ENCODE measurements around the gene GMPR2.

GMPR2 gene

GRCh38 chr14:24270537-24271133 is 37.9 kb downstream of the GMPR2 start:
- no peak for DNase-seq

DNA sequence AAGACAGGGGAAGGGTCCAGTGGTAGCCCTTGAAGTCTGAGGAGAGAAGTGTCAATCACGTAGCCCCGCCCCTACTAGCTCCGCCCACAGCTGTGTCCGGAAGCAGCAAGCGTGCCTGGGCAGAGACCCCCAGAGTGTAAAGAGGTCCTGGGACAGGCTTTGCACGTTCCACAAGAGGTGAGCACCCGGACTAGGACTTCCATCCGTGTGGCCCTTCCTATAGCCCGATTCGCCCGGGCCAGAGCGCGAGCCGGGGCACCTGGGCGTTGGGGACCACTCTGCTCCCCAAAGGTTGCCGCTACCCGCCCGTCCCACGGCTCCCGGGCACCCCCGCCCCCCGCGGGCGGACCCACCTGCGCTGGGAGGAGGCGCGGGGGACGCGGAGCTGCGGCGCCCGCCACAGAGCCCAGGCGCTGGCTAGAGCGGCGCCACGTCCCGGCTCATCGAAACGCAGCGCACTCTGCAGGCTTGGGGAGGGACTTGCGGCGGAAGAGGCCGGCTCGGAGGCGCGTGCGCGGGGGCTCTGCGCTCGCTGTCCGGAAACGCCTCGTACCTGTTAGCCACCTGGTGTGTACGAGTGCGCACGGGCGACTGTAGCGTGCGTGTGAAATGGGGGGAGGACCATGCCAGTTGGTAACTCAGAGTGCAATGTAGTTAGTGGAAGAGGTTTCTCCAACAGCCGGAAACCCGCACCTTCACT is 38.6 kb downstream of the GMPR2 start, which contains the start of gene RABGGTA:
Gene RABGGTA (minus strand): TSS at position 464 of the 700 bp plus-strand sequence. CDS start 482 bp downstream, outside the sequence.
- DNase-seq = peak; percentile 90

GRCh38 chr14:24271834-24272263 is 39.1 kb downstream of the GMPR2 start:
- DNase-seq = no peak

- no peak for DNase-seq
Observed at GRCh38 chr14:24272467-24272866, 39.7 kb downstream of the GMPR2 start.

GRCh38 chr14:24273422-24273998 is 40.8 kb downstream of the GMPR2 start:
- DNase-seq = no peak

GRCh38 chr14:24274101-24274543 is 41.4 kb downstream of the GMPR2 start:
- no peak for DNase-seq

- no peak for DNase-seq
Observed at GRCh38 chr14:24277071-24277470, 44.3 kb downstream of the GMPR2 start.

- DNase-seq = no peak
Observed at GRCh38 chr14:24277606-24278321, 45.0 kb downstream of the GMPR2 start.

DNA sequence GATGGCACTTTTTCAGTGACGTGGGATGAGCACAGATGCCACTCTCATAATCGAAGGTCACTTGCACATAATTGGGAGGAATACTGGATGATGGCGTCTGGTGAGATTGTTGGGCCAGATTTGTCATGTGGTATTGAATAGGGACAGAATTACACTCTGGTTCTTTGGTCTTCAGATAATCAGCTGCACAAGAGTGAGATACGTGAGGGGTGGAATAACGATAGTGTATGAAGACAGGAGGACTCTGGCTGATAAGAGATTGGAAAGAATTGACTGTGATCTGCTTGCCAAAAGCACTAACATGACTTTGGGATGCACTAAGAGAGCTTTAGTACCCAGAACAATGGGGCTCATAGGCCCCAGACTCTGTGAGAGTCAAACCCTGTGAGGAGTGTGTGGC is 45.7 kb downstream of the GMPR2 start:
- DNase-seq = no peak

DNA sequence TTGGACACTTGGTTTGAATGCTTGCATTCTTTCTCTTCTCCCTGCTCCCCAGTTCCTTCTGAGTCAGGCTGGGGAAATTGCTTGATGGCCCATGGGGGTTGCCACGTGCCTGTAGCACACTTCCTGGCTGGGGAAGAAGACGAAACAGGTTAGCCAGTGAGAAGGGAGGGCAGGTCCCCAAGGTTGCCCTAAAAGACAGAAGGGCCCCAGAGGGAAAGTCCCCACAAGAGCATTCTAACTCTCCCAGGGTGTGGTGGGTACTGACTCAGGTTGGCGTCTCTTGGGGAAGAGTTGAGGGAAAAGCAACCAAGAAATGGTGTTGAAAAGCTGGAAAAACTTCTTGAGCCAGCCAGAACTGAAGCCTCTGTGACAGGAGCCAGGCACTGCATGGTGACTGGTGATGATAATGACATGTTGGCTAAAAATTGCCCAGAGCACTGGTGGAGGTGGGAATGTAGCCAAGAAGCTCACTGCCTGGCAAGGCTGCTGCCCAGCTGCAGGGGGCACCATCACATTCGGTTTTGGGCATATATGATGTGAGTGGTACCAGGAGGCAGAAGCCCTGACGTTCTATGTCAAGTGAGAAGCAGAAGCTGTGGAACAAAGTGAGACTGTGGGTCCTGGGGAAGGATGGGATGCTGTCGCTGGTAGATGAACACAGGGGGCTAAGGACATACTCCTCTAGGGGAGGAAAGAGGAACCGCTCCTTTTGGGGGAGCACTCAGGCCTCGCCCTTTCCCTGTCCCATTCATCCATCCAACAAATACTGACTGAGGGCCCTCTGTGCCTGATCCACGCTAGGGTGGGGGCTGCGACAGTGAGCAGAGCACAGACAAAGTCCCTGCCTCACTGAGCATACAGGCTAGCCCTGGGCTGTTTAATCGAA is 46.8 kb downstream of the GMPR2 start:
- no peak for DNase-seq

GRCh38 chr14:24280797-24281460 is 48.2 kb downstream of the GMPR2 start:
- no peak for DNase-seq

DNA sequence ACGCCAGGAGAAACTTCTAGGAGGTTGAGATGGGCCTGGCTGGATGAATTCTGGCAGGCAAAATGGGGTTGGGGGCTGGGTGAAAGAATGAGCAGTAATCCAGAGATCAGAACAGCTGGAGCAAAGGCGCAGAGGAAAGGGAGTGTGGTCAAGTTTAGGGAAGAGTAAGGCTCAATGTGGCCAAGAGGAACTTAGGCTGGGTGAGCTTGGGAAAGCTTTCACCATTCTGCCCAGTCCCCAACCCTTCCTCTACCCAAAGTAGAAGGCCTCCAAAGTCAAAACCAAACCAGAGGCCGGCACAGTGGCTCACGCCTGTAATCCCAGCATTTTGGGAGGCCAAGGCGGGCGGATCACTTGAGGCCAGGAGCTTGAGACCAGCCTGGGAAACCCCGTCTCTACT is 48.9 kb downstream of the GMPR2 start:
- DNase-seq = no peak

- no peak for DNase-seq
Observed at GRCh38 chr14:24282736-24283135, 50.0 kb downstream of the GMPR2 start.

DNA sequence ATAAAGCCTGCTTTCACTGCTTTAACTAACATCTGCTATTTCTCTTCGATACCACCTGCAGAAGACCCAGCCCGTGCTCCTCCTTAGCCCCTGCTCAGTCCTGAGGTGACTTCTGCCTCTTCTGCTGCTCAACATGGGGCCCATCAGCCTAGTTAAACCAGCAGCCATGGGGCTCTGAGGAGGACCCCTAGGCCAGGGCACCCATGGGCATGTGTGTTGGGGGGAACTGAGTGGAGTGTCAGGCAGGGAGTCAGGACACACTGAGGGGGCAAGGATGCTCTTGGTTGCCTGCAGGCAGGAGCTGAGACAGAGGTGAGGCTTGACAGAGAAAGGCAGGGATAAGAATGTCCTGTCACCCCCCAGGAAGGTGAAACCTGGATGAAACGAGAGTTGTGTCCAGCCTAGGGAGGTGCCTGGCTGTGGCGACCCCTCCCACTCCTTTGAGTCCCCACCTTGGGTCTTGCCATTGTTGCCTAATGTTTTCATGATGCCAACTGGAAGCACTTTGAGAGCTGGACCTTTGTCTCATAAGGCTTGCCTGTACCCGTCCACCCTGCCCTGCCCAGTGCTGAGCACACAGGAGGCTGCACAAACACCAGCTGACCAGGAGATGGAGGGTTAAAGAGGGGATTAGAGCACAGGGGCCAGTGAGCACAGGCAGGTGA is 51.2 kb downstream of the GMPR2 start:
- no peak for DNase-seq

DNA sequence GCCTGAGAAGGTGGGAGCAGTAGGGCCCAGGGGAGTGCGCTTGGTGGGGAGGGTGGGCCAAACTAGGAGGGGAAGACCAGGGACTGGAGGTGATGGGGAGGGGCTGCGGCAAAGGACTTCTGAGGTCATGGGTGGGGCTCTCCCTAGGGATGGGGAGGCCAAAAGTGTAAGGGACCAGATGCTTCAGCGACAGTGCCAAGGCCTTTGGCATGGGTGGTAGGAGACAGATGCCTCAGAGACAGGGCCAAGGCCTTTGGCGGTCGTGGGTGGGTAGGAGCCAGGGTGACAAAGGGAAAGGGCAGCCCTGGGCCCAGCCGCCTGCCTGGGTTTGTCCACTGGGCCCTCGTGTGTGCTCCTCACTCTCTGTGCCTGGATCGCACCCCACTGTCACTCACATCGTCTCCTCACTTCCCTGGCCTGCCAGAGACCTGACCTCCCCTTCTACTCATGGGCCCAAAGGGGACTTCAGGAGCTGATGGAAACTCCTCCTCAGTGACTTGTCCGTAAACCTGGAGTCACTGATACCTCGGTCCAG is 51.8 kb downstream of the GMPR2 start:
- DNase-seq = no peak

DNA sequence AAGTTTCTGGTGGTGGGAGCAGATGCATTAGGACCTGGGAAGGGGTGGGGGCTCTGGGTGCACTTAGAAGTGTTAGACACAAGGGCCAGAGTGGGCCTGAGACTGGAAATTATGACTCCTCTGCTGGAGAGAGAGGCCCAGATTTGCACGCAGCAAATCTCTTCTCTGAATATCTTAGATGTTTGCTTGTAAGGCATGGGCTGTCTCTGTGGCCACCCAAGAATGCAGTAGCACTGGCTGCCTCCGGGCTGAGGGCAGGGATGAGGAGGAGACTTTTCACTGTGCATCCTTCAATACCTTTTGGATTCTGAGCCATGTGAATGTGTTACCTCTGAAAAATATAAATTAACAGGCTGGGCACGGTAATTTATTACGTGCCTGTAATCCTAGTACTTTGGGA is 52.6 kb downstream of the GMPR2 start:
- DNase-seq = no peak

GRCh38 chr14:24286996-24287395 is 54.3 kb downstream of the GMPR2 start:
- no peak for DNase-seq

All from activated gamma-delta T cell treated with Interleukin-2 at 50 U/mL for 16 hours (primary cell).